ENCODE measurements around the gene NDUFS8.

Gene NDUFS8

GRCh38 chr11:68036141-68036716 lies 5.7 kb downstream of the NDUFS8 start:
- DNase-seq (ENCODE audit: low read depth in 2 of 2) = no peak

GRCh38 chr11:68036717-68037239 lies 6.3 kb downstream of the NDUFS8 start:
- no peak for DNase-seq (ENCODE audit: low read depth in 2 of 2)

- DNase-seq (ENCODE audit: low read depth in 2 of 2) = no peak
Observed at GRCh38 chr11:68037411-68038225, 7.1 kb downstream of the NDUFS8 start.

GRCh38 chr11:68038226-68038717 lies 7.8 kb downstream of the NDUFS8 start:
- no peak for DNase-seq (ENCODE audit: low read depth in 2 of 2)

GRCh38 chr11:68038718-68039525 lies 8.4 kb downstream of the NDUFS8 start, which contains the start of gene TCIRG1:
TSS of gene TCIRG1 (plus strand) at chr11:68039025. CDS start at chr11:68041272, 2,247 bp downstream.
- DNase-seq (ENCODE audit: low read depth in 2 of 2) = peak; percentile 50 to 69

- DNase-seq (ENCODE audit: low read depth in 2 of 2) = no peak
Observed at GRCh38 chr11:68039526-68040086, 9.1 kb downstream of the NDUFS8 start.

- peak in 1 of 2 donors; percentile 36 for DNase-seq (ENCODE audit: low read depth in 2 of 2)
Observed at GRCh38 chr11:68040101-68040956, 9.8 kb downstream of the NDUFS8 start.

GRCh38 chr11:68040957-68041591 lies 10.6 kb downstream of the NDUFS8 start:
- DNase-seq (ENCODE audit: low read depth in 2 of 2) = no peak

GRCh38 chr11:68041617-68042218 lies 11.2 kb downstream of the NDUFS8 start:
- no peak for DNase-seq (ENCODE audit: low read depth in 2 of 2)

- no peak for DNase-seq (ENCODE audit: low read depth in 2 of 2)
Observed at GRCh38 chr11:68042219-68043028, 11.9 kb downstream of the NDUFS8 start.

- no peak for DNase-seq (ENCODE audit: low read depth in 2 of 2)
Observed at GRCh38 chr11:68043029-68043348, 12.5 kb downstream of the NDUFS8 start.

GRCh38 chr11:68043349-68044144 lies 13.1 kb downstream of the NDUFS8 start:
- DNase-seq (ENCODE audit: low read depth in 2 of 2) = no peak

GRCh38 chr11:68044145-68044813 lies 13.8 kb downstream of the NDUFS8 start:
- no peak for DNase-seq (ENCODE audit: low read depth in 2 of 2)

GRCh38 chr11:68044898-68045351 lies 14.4 kb downstream of the NDUFS8 start:
- DNase-seq (ENCODE audit: low read depth in 2 of 2) = no peak

- DNase-seq (ENCODE audit: low read depth in 2 of 2) = no peak
Observed at GRCh38 chr11:68047437-68048290, 17.2 kb downstream of the NDUFS8 start.

GRCh38 chr11:68048681-68049508 lies 18.4 kb downstream of the NDUFS8 start:
- no peak for DNase-seq (ENCODE audit: low read depth in 2 of 2)
